Testis (tissue), 3 donors: ENCODE results near the gene ALG11. TPM values are rescaled to one million over a fixed set of nuclear protein-coding genes. Genes with fewer than 3 reads are reported as not detected.

Source experiments
- DNase-seq: peaks from one replicate; pipeline ENCODE4 v3.0.0-alpha.2; 2019
- H3K27ac ChIP-seq, 2 donors: fragments of 200-600 bp; sonication (generic); one replicate each; pipeline ENCODE4 v1.5.1; 2019
- H3K27me3 ChIP-seq: fragments of 200-600 bp; sonication (generic); one replicate; pipeline ENCODE4 v1.5.1; 2019
- H3K36me3 ChIP-seq: fragments of 200-600 bp; sonication (generic); one replicate; pipeline ENCODE4 v1.5.1; 2017; ENCODE audit warnings: low read depth; ENCODE audit errors: missing control alignments
- H3K4me1 ChIP-seq: fragments of 200-600 bp; sonication (generic); one replicate; pipeline ENCODE4 v1.5.1; 2019
- H3K4me3 ChIP-seq, 2 donors: fragments of 200-600 bp; sonication (generic); one replicate each; pipeline ENCODE4 v1.5.1; 2017 to 2019
- H3K9me3 ChIP-seq: fragments of 200-600 bp; sonication (generic); one replicate; pipeline ENCODE4 v1.5.1; 2017
- POLR2A ChIP-seq: fragments of 450-650 bp; IDR thresholded peaks from one replicate; pipeline ENCODE4 v1.6.1; 2017; ENCODE audit warnings: antibody characterized with exemption, mild to moderate bottlenecking, moderate library complexity
- WGBS, 2 donors: methylation state at CpG; one replicate each; pipeline ENCODE4 v1.1.5; 2018; 5-methylcytosine and 5-hydroxymethylcytosine counted together
- intact Hi-C: fragments of 100-400 bp; cut with DNase I; formaldehyde crosslinking; loops from one replicate; pipeline ENCODE4 v1.15.1; 2023; ENCODE audit warnings: low total_unique reads
- polyA plus RNA-seq: library from polyadenylated mRNA; stranded (reverse); fragments of 350-450 nt; fragmentation: Illumina TruSeq; extraction: RNeasy Lipid Tissue Mini Kit (QIAGEN cat#74804); gene quantifications from one replicate; pipeline ENCODE4 v1.2.3, GENCODE V29; 2014; ENCODE audit warnings: low read depth, low replicate concordance; ENCODE audit not compliant: insufficient read depth
- total RNA-seq, 2 donors: library from RNA; depleted of rRNA; stranded (reverse); fragments of >200 nt; gene quantifications; one replicate each; pipeline ENCODE4 v1.2.3, GENCODE V29; 2016
- TF ChIP-seq, protein P1 (sequence below), 3 experiments: fragments of 450-650 bp in 2 of 3; fragments of 200-600 bp in 1 of 3; sonication (generic) in 1 of 3; IDR thresholded peaks; one replicate each; pipeline ENCODE4 v1.5.1; 2016 to 2019; ENCODE audit warnings: antibody characterized with exemption in 3 of 3, mild to moderate bottlenecking in 2 of 3, moderate library complexity in 1 of 3

ALG11 gene
- total and polyA plus RNA-seq, 3 donors from 2014 or later, result 14.5 to 36.5 (median 24.4) TPM

DNA sequence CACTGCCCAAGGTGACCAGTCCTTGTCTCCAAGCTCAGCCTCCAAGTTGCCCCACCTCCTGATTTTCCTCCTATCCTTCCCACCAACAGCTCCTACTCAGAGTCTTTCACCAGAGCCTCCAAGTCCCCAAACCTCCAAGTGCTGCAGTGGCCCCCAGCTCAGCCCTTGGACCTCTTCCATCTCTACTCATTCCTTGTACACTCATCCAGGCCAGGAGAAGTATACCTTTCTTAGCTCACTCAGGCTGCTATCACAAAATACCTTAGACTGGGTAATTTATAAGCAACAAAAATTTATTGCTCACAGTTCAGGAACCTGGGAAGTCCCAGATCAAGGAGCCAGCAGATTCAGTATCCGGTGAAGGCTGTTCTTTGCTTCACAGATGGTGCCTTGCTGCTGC is 12.3 kb upstream of the ALG11 start:
- intact Hi-C loops, result no loop called here
- 57 to 75% methylated on average over 1 of the region's 1 CpG for WGBS, 2 donors

DNA sequence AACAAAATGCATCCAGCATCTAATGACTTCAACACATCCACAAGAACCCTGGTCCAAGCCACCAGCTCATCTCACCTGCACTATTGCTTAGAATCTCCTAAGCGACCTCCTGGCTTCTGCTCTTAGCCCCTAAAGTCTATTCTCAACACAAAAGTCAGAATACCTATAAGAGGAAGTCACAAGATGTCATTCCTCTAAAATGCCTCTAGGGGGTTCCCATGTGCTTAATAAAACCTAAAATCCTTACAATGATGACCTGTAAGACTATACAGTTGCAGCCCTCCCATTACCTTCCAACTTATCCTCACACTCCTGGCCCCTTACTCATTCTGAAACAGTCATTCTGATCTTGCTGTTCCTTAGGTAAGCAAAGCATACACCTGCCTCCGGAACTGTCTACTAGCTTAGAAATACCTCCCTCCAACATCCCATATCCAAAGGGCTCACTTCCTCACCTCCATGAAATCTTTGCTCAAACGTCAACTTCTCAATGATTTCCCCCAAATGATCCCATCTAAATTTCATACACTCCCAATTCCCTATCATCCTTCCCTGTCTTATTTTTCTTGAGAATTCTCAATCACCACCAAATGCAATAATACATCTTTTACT is 11.0 kb upstream of the ALG11 start:
- intact Hi-C loops, result no loop called here
- Histone ChIP-seq H3K4me3 (no peak overlapping the region), H3K36me3 (no peaks in the 10 kb centered on the region), H3K4me1 (no peaks in the 10 kb centered on the region), H3K27ac (no peak overlapping the region), H3K9me3 (no peaks in the 10 kb centered on the region), H3K27me3 (no peaks in the 10 kb centered on the region)
- no peak for DNase-seq
- TF ChIP-seq, protein P1, sequence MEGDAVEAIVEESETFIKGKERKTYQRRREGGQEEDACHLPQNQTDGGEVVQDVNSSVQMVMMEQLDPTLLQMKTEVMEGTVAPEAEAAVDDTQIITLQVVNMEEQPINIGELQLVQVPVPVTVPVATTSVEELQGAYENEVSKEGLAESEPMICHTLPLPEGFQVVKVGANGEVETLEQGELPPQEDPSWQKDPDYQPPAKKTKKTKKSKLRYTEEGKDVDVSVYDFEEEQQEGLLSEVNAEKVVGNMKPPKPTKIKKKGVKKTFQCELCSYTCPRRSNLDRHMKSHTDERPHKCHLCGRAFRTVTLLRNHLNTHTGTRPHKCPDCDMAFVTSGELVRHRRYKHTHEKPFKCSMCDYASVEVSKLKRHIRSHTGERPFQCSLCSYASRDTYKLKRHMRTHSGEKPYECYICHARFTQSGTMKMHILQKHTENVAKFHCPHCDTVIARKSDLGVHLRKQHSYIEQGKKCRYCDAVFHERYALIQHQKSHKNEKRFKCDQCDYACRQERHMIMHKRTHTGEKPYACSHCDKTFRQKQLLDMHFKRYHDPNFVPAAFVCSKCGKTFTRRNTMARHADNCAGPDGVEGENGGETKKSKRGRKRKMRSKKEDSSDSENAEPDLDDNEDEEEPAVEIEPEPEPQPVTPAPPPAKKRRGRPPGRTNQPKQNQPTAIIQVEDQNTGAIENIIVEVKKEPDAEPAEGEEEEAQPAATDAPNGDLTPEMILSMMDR (IDR thresholded peaks at IDR 0.05), result peak; percentile 17 to 66 (median 32)
- no peak for TF ChIP-seq POLR2A
- WGBS, 2 donors, result 57 to 65% methylated on average over 3 of the region's 3 CpGs

More for the DNA sequence above, 12.3 kb upstream of the ALG11 start:
- no peaks in the 10 kb centered on the region for H3K9me3 ChIP-seq
- H3K4me3 ChIP-seq, result no peak overlapping the region
- DNase-seq, result no peak
- no peaks in the 10 kb centered on the region for H3K36me3 ChIP-seq
- no peaks in the 10 kb centered on the region for H3K4me1 ChIP-seq
- H3K27ac ChIP-seq, result no peak overlapping the region
- H3K27me3 ChIP-seq, result no peaks in the 10 kb centered on the region
- no peak for TF ChIP-seq POLR2A
- TF ChIP-seq, protein P1 (IDR thresholded peaks at IDR 0.05), result no peak

DNA sequence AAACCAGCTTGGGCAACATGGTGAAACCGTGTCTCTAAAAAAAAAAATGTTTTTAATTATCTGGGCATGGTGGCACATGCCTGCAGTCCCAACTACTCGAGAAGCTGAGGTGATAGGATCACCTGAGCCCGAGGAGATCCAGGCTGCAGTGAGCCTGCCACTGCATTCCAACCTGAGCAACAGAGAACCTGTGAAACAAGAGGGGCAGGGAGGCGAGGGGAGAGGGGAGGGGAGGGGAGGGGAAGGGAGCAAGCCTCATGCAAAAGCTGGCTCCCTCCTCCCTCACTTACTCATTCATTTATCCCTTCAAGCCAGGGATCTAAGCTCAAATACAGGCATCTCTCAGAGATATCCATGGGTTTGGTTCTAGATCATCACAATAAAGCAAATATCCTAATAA is 9.8 kb upstream of the ALG11 start:
- 67 to 81% methylated on average over 3 to 4 of the region's 4 CpGs for WGBS, 2 donors
- intact Hi-C loops, result no loop called here

DNA sequence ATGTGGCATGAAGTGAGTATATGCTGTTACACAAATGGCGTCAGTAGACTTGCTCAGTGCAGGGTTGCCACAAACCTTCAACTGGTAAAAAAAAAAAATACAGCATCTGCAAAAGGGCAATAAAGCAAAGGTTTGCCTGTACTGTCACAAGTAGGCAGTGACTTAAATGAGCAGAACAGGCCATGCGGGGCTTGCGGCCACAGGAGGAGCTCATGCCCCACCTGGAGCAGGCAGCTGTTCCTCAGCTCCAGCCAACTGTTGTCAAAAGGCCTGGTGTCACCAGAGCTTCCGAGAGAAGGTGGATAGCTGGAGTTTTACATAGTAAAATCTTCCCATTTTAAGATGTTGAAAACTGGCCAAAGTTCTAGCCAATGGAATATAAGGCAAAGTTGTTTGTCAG is 8.7 kb upstream of the ALG11 start:
- 88 to 89% methylated on average over 4 of the region's 4 CpGs for WGBS, 2 donors

More for the DNA sequence above, 9.8 kb upstream of the ALG11 start:
- Histone ChIP-seq H3K27me3 (no peaks in the 10 kb centered on the region), H3K4me1 (no peaks in the 10 kb centered on the region), H3K36me3 (no peaks in the 10 kb centered on the region), H3K4me3 (no peak overlapping the region), H3K9me3 (no peaks in the 10 kb centered on the region), H3K27ac (no peak overlapping the region)
- no peak for DNase-seq
- TF ChIP-seq, protein P1 (IDR thresholded peaks at IDR 0.05), result no peak
- no peak for TF ChIP-seq POLR2A

More for the DNA sequence above, 8.7 kb upstream of the ALG11 start:
- Histone ChIP-seq H3K4me1 (no peaks in the 10 kb centered on the region), H3K36me3 (no peaks in the 10 kb centered on the region), H3K27ac (no peak overlapping the region), H3K4me3 (no peak overlapping the region), H3K9me3 (no peaks in the 10 kb centered on the region), H3K27me3 (no peaks in the 10 kb centered on the region)
- intact Hi-C loops, result no loop called here
- no peak for DNase-seq
- TF ChIP-seq POLR2A, result no peak
- TF ChIP-seq, protein P1 (IDR thresholded peaks at IDR 0.05), result no peak
